ENCODE data around the gene C3orf70. TPM values are rescaled to one million over a fixed set of nuclear protein-coding genes. Genes with fewer than 3 reads are reported as not detected.

The C3orf70 gene
- total and polyA plus RNA-seq, 11 donors = 0.53 to 2.9 (median 2.0) TPM

- TF ChIP-seq POLR2A (IDR thresholded peaks at IDR 0.05) (no peak), CTCF (IDR thresholded peaks at IDR 0.05) (no peak)
- Histone ChIP-seq H3K9me3 (no peaks in the 10 kb centered on the region), H3K4me1 (peaks cover 0 to 27% (median 0%) of the 10 kb centered on the region in 12 donors), H3K27me3 (peaks cover 0 to 27% (median 7%) of the 10 kb centered on the region in 9 donors), H3K4me3 (no peak overlapping the region), H3K36me3 (no peaks in the 10 kb centered on the region), H3K27ac (no peak overlapping the region)
- 92 to 95% (median 93%) methylated on average over 5 of the region's 5 CpGs for WGBS, 4 donors
- no peak for ATAC-seq
- intact Hi-C loops (cut with DNase I) = loop anchor here in 1 of 10 donors (2.0 kb wide), 1 partner anchor 17 kb away; no protein-coding TSS in a partner anchor
- no peak for DNase-seq
Measured at GRCh38 chr3:185155678-185156077, 2.8 kb upstream of the C3orf70 start.

GRCh38 chr3:185153861-185154629, 1.2 kb upstream of the C3orf70 start:
- no peaks in the 10 kb centered on the region for H3K9me3 ChIP-seq
- 69 to 72% (median 71%) methylated on average over 15 to 16 of the region's 16 CpGs for WGBS, 4 donors
- H3K27me3 ChIP-seq = peaks cover 0 to 40% (median 7%) of the 10 kb centered on the region in 9 donors
- intact Hi-C loops (cut with DNase I) = loop anchor here in 1 of 10 donors (2.0 kb wide), 1 partner anchor 19 kb away; no protein-coding TSS in a partner anchor
- ATAC-seq (peak in 1 of 4 donors; percentile 27), DNase-seq (no peak)
- TF ChIP-seq CTCF (IDR thresholded peaks at IDR 0.05) (no peak), POLR2A (IDR thresholded peaks at IDR 0.05) (no peak)
- peaks cover 0 to 27% (median 0%) of the 10 kb centered on the region in 12 donors for H3K4me1 ChIP-seq
- H3K36me3 ChIP-seq = no peaks in the 10 kb centered on the region
- peak overlapping the region in 1 of 12 donors; percentile 95 for H3K27ac ChIP-seq
- H3K4me3 ChIP-seq = peak overlapping the region in 7 of 12 donors; percentile 64 to 82 (median 75)

- H3K4me1 ChIP-seq = peaks cover 0 to 27% (median 0%) of the 10 kb centered on the region in 12 donors
- no peaks in the 10 kb centered on the region for H3K36me3 ChIP-seq
- DNase-seq (peak in 3 of 5 donors; percentile 16 to 34 (median 22)), ATAC-seq (peak; percentile 15 to 51 (median 34))
- intact Hi-C loops (cut with DNase I) = no loop called here
- TF ChIP-seq CTCF (IDR thresholded peaks at IDR 0.05) = no peak
- TF ChIP-seq POLR2A (IDR thresholded peaks at IDR 0.05) = no peak
- no peaks in the 10 kb centered on the region for H3K9me3 ChIP-seq
- WGBS, 4 donors = 2 to 5% (median 3%) methylated on average over 18 to 53 of the region's 53 CpGs
- H3K27me3 ChIP-seq = peaks cover 0 to 47% (median 7%) of the 10 kb centered on the region in 9 donors
- H3K4me3 ChIP-seq = peak overlapping the region; percentile 34 to 82 (median 68)
- peak overlapping the region in 11 of 12 donors; percentile 49 to 95 (median 87) for H3K27ac ChIP-seq
Measured at GRCh38 chr3:185153171-185153771, 411 bp upstream of the C3orf70 start.

GRCh38 chr3:185151964-185152409, 873 bp downstream of the C3orf70 start:
- ATAC-seq (no peak), DNase-seq (no peak)
- Histone ChIP-seq H3K4me3 (peak overlapping the region; percentile 34 to 82 (median 68)), H3K9me3 (no peaks in the 10 kb centered on the region), H3K27me3 (peaks cover 0 to 52% (median 7%) of the 10 kb centered on the region in 9 donors), H3K4me1 (peaks cover 0 to 27% (median 0%) of the 10 kb centered on the region in 12 donors), H3K27ac (peak overlapping the region; percentile 71 to 95 (median 86)), H3K36me3 (no peaks in the 10 kb centered on the region)
- intact Hi-C loops (cut with DNase I) = no loop called here
- 6 to 9% (median 7%) methylated on average over 9 of the region's 9 CpGs for WGBS, 4 donors
- TF ChIP-seq CTCF (IDR thresholded peaks at IDR 0.05) (no peak), POLR2A (IDR thresholded peaks at IDR 0.05) (no peak)

Data from heart left ventricle (tissue), 16 donors.